ENCODE results near the gene LIAS. TPM values are rescaled to one million over a fixed set of nuclear protein-coding genes. Genes with fewer than 3 reads are reported as not detected.

LIAS gene
- total RNA-seq, 1 donor from 2014 or later: 9.6 TPM

DNA sequence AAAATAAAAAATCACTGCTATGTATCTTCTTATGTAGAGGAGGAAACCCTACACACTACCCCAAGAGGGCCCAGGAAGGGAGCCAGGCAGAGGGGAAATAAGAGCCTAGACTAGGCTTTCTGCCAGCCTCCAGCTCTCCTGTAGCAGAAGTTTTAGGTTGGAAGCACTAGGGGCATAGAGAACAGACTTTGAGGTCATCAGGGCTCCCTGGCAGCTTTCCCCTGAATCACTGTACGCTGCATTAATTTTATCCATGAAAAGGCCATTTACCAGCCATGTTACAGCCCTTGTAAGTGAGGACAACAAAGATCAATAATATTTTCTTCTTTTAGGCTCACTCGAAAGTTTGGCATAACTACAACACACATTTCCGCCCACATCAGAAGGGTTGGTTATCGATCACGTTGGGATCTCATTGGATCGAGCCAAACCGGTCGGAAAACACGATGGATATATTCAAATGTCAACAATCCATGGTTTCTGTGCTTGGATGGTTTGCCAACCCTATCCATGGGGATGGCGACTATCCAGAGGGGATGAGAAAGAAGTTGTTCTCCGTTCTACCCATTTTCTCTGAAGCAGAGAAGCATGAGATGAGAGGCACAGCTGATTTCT, 24.9 kb upstream of the LIAS start:
- H3K9ac ChIP-seq (ENCODE audit: low read length): no peak overlapping the region
- H2AFZ ChIP-seq (ENCODE audit: low read depth, low read length): no peak overlapping the region
- H4K20me1 ChIP-seq (ENCODE audit: insufficient read depth, low read length): no peaks in the 10 kb centered on the region
- no peak overlapping the region for H3K4me2 ChIP-seq (ENCODE audit: low read length)
- no peaks in the 10 kb centered on the region for H3K36me3 ChIP-seq (ENCODE audit: insufficient read depth, low read length)
- H3K79me2 ChIP-seq (ENCODE audit: insufficient read depth, low read length): no peaks in the 10 kb centered on the region
- H3K4me3 Mint-ChIP-seq (ENCODE audit: unreplicated experiment): no peak overlapping the region
- FAIRE-seq (no peak), DNase-seq (ENCODE audit: low read depth) (no peak)
- H3K9me3 Mint-ChIP-seq (ENCODE audit: unreplicated experiment): no peaks in the 10 kb centered on the region
- no peaks in the 10 kb centered on the region for H3K4me1 ChIP-seq (ENCODE audit: insufficient read depth, low read length)
- H3K36me3 Mint-ChIP-seq (ENCODE audit: low read depth, unreplicated experiment): no peaks in the 10 kb centered on the region
- no peak overlapping the region for H3K4me3 ChIP-seq (ENCODE audit: insufficient read depth, low read depth, low read length)
- TF ChIP-seq, protein P1, sequence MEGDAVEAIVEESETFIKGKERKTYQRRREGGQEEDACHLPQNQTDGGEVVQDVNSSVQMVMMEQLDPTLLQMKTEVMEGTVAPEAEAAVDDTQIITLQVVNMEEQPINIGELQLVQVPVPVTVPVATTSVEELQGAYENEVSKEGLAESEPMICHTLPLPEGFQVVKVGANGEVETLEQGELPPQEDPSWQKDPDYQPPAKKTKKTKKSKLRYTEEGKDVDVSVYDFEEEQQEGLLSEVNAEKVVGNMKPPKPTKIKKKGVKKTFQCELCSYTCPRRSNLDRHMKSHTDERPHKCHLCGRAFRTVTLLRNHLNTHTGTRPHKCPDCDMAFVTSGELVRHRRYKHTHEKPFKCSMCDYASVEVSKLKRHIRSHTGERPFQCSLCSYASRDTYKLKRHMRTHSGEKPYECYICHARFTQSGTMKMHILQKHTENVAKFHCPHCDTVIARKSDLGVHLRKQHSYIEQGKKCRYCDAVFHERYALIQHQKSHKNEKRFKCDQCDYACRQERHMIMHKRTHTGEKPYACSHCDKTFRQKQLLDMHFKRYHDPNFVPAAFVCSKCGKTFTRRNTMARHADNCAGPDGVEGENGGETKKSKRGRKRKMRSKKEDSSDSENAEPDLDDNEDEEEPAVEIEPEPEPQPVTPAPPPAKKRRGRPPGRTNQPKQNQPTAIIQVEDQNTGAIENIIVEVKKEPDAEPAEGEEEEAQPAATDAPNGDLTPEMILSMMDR (IDR thresholded peaks at IDR 0.05; ENCODE audit: insufficient read depth, low read depth, low read length): no peak
- no peak for TF ChIP-seq EZH2 (IDR thresholded peaks at IDR 0.05; ENCODE audit: insufficient read depth, low read length)
- no peak overlapping the region for H3K27ac Mint-ChIP-seq (ENCODE audit: unreplicated experiment)
- no peaks in the 10 kb centered on the region for H3K4me1 Mint-ChIP-seq (ENCODE audit: low read depth, unreplicated experiment)
- no peak overlapping the region for H3K27ac ChIP-seq (ENCODE audit: low read depth, low read length)
- peaks cover 30% of the 10 kb centered on the region for H3K27me3 Mint-ChIP-seq (ENCODE audit: low read depth, unreplicated experiment)
- no peaks in the 10 kb centered on the region for H3K9me3 ChIP-seq (ENCODE audit: insufficient read depth, low read depth, low read length)
- no peaks in the 10 kb centered on the region for H3K27me3 ChIP-seq (ENCODE audit: insufficient read depth, low read length)

DNA sequence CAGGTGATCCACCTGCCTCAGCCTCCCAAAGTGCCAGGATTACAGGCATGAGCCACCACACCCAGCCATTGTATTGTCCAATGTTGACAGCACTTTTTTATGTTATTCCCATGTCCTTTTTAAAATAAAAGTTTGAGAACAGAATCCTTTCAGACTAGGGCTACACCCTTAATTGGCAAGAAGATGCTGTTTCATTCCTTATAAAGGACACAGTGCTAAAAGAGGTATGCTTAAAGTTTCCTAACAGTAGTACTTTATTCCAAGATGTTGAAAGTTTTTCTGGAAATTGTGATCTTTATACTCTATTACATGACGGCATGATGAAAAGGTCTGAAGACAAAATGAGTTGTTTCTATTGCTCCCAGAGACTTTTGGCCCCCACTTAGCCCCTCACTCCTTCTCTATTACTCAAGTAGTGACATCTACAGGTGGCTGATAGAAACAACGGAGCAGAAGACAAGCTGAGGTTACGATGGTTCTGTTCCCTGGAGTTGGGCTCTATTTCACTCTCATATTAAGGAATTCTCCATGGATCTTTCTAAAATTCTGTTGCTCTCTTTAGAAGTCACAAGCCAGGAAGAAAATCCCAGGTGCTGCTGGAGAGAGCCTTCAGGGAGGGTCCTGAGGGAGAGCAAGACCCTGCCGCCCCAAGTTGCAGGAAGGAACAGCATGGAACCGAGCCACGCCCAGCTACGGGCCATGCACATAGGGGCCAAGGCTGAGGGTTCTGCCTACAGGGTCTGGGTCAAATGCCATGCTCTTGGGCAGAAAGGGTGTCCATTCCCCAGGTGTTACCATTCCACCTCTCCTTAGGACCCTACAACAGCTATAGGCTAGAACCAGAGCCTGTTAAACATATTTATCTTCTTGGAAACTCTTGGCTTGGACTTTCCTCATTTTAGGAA, 22.9 kb upstream of the LIAS start:
- FAIRE-seq (no peak), DNase-seq (ENCODE audit: low read depth) (no peak)
- no peak overlapping the region for H3K27ac ChIP-seq (ENCODE audit: low read depth, low read length)
- H3K27me3 Mint-ChIP-seq (ENCODE audit: low read depth, unreplicated experiment): peaks cover 32% of the 10 kb centered on the region
- no peak overlapping the region for H3K9ac ChIP-seq (ENCODE audit: low read length)
- no peaks in the 10 kb centered on the region for H3K9me3 Mint-ChIP-seq (ENCODE audit: unreplicated experiment)
- H3K36me3 Mint-ChIP-seq (ENCODE audit: low read depth, unreplicated experiment): no peaks in the 10 kb centered on the region
- H3K27me3 ChIP-seq (ENCODE audit: insufficient read depth, low read length): no peaks in the 10 kb centered on the region
- H3K4me2 ChIP-seq (ENCODE audit: low read length): no peak overlapping the region
- no peaks in the 10 kb centered on the region for H3K4me1 ChIP-seq (ENCODE audit: insufficient read depth, low read length)
- H3K4me1 Mint-ChIP-seq (ENCODE audit: low read depth, unreplicated experiment): no peaks in the 10 kb centered on the region
- H4K20me1 ChIP-seq (ENCODE audit: insufficient read depth, low read length): no peaks in the 10 kb centered on the region
- no peaks in the 10 kb centered on the region for H3K79me2 ChIP-seq (ENCODE audit: insufficient read depth, low read length)
- no peak overlapping the region for H2AFZ ChIP-seq (ENCODE audit: low read depth, low read length)
- no peaks in the 10 kb centered on the region for H3K9me3 ChIP-seq (ENCODE audit: insufficient read depth, low read depth, low read length)
- H3K36me3 ChIP-seq (ENCODE audit: insufficient read depth, low read length): no peaks in the 10 kb centered on the region
- H3K4me3 ChIP-seq (ENCODE audit: insufficient read depth, low read depth, low read length): no peak overlapping the region
- no peak overlapping the region for H3K4me3 Mint-ChIP-seq (ENCODE audit: unreplicated experiment)
- TF ChIP-seq, protein P1 (IDR thresholded peaks at IDR 0.05; ENCODE audit: insufficient read depth, low read depth, low read length): no peak
- TF ChIP-seq EZH2 (IDR thresholded peaks at IDR 0.05; ENCODE audit: insufficient read depth, low read length): no peak
- no peak overlapping the region for H3K27ac Mint-ChIP-seq (ENCODE audit: unreplicated experiment)

Data from astrocyte (in vitro differentiated cells and primary cell).